Measurements from ENCODE around the gene PNCK.

PNCK gene

DNA sequence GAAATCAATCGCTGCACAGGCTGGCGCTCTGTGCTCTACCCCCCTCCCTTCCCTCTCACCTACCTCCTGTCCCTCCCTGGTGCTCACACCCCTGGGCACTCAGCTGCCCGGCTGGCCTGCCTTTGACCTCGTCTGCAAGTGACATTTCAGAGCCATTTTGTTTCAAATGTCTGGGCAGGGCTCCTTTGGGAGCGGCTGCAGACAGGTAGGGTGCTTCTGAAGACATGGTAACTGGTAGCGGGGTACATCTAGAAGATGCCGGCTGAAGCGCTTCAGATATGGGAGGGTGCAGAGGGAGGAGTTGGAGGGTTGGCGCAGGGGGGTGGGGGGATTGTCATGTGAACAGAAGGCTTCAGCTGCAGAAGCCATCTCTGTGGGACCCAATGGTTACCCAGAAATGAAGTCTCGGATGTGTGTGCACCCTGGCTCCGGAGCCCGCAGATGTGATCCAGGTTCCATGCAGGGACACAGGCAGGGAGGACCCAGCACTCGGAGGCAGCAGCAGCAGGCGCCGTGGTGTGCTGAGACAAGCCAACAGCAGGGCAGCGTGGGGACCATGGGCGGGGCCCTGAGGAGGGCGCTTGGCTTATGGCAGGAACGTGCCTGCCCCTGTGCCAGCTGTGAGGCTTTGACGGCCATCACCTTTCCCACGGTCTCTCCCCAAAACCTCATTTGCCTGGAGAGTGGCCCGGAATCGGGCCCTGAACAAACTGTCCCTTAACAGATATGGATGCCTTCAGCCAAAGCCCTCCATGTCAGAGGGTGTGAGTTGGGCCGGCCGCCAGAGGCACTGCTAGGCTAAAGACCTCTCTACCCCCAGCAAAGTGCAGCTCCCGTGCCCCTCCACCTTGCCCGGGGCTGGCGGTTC lies 34.2 kb downstream of the PNCK start:
- no peak for DNase-seq

DNA sequence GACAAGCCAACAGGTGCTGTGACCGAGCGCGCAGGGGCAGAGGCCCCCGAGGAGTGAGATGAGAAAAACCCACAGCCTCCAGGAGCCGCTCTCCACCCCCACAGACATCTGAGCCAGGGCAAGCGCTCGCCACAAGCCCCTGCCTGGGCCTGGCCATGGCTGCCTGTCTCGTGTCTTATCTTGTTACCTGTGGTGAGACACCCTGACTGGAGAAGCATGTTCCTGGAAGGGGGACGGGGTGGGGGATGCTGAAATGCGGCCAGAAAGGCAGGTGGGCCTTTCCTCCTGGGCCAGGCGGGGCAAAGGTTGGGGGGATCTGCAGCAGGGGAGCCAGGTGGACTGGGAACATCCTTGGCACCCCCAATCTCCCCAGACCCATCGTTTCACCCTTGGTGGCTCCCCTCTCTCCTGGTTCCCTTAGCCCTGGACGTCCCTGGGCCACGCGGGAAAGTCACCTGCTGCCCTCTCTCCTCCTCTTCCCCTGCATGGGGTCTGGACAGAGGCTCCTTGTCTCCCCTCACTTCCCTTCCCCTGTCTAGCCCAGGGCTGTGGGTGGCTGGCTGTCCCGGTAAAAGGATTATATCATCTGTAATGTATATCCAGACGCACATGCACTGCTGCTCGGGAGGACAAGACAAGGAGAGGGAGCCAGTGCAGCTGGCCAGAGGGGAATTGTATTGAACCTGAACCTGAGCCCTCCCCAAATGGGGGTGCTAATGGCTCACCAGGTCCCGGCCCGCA lies 35.0 kb downstream of the PNCK start:
- no peak for DNase-seq

DNA sequence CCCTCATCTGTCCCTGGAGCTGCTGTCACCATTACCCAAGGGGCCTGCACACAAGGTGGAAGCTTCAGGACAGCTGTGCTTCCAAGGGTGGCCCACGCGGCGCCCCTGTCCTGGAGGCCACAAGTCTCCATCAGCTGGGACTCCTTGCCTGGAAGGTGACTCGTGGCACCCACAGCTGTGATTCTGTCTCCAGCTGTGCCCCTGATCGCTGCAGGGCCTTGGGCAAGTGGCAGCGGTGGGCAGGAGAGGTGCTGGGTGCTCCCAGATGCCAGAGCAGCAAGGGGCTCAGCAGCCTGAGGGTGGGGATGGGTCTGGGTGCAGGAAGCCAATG lies 35.6 kb downstream of the PNCK start:
- no peak for DNase-seq

DNA sequence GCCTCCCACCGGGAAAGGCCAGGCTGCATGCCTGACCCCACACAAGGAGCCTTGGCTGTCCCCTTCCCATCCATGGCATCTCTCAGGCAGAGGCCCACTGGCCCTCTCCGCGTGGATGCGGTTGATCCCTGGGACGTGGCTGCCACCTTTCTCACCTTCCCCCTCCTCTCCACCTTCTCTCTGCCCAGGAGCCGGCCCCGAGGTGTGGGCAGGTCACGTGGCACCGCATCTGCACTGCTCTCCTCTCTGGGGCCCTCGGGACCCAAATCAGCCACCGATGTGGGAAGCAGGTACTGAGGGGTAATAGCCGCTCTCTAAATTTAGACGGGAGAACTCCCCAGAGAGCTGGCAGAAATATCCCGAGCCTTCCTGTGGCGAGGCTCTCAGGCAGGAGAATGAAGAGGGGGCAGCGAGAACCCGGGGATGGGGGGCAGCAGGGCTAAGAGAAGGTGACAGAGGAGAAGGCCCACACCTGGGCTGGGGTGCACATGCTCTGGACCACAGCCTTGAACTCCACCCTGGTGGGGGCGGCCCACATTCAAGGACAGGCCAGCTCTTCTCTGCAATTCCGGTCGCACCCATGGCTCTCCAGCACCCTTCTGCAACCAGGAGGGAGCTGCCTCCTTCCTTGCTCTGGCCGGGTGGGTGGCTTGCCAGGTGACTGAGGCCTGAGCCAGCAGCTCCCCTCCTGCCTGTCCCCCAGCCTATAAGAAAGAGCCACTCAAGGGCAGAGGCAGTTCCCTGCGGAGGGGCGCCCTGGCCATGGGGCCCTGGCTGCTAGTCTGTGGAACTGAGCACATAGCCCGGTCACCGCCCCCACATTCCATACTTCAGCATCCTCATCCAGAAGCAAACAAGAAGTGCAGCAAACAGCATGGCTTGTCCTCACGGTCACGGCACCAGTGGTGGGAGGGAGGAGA lies 36.2 kb downstream of the PNCK start:
- no peak for DNase-seq

DNA sequence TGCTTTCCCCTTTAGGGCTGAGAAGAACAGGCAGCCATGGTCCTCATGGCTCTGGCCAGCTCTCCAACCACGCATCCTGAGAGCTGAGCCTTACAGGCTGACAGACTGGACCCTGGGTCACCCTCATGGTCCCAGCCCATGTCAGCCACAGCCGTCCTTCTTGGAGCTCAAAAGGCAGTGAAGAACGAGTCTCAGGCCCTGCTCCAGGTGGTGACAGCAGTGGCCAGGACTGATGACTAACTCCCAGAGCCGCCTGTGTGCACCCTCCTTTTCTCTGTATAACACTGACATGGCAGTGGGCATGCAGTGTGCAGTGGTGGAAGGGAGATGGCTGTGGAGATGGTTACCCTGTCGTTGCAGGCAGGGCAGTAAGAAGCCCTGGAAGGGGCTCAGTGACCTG lies 36.9 kb downstream of the PNCK start:
- no peak for DNase-seq

DNA sequence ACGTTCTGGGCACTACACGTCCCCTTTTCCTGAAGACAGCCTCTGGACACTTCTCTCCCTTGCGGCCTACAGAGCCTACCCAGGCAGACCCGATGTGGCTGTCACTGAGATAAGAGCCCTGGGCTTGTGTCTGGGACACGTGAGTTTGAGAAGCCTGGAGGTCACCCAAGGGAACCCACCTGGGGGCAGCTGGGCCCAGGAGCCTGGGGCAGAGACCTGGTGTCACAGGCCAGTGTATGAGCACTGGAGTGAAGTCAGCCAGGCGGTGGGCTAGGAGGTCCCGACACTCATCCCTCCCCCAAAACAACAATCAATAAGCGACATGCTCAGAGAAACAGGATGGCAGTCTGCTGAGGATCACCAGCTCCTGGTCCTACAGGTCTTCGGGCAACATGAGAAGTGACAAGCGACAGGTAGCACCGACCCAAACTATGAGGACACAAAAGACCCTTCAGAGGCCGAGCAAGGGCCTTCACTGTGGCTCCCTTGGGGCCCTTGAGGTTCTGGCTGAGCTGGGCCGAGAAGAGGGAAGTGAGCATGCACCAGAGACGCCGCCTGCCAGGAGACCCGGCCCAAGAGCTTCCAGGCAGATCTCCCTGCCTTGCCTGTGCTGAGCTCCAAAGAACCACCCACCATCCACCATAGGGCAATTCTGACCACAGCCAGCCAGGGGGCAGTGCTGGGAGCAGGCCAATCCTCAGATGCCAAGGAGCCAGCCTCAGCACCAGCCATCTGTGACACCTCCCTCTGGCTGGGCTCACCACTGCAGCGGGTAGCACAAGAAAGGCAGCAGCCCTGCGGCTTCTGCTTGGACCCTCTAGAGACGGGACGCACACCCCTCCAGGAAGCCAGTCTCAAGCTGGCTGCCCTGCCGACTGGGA lies 37.6 kb downstream of the PNCK start:
- peak; percentile 41 for DNase-seq

DNA sequence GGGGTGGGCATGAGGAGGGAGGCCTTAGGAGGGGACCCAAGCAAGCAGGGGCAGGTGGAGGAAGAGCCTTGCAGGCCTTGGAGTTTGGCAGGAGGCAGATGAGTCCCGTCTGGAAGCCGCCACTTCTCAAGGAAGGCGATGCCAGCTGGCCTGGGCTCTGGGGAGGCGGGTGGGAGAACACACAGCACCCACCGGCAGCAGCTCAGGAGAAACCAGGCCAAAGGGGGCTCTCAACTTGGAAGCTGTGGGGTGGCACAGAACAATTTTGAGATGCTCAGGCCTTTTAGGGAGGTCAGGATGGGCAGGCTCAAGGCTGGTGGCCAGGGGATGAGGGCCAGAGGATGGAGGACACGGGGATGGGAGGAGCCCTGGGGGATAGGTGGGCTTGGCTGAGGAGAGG lies 38.2 kb downstream of the PNCK start:
- no peak for DNase-seq

DNA sequence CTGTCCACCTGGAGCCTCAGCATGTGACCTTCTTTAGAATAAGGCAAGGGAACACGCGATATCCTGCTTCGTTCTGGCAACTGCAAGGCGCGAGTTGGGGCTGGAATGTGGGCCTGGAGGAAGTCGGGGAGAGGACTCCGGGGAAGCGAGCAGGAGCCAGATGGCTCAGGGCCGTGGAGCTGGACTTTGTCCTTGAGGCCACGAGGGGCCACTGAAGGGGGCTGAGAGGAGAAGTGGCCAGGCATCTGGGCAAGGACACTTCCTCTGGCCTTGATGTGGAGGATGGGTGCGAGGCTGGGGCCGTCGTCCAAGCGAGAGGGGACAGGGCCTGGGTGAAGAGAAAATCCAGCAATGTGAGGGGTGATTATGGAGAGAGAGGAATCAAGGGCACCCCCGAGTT lies 38.8 kb downstream of the PNCK start:
- no peak for DNase-seq

DNA sequence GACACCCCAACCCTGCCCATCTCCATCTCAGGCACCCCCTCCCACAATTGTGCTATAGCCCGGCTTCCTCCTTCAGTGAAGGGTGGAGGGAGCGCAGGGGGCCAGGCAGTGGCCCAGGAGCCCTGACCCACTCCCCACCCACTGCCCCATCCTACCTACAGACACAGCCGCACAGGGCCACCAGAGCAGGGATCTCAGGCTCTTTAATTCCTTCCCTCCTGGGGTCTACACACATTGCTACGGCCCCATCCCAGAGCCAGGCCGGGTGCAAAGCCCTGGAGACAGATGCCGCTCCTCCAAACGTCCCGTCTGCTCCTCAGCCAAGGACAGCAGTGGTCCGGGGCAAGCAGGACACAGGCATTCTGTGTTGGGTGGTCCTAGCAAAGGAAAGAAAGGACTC lies 39.4 kb downstream of the PNCK start:
- no peak for DNase-seq

DNA sequence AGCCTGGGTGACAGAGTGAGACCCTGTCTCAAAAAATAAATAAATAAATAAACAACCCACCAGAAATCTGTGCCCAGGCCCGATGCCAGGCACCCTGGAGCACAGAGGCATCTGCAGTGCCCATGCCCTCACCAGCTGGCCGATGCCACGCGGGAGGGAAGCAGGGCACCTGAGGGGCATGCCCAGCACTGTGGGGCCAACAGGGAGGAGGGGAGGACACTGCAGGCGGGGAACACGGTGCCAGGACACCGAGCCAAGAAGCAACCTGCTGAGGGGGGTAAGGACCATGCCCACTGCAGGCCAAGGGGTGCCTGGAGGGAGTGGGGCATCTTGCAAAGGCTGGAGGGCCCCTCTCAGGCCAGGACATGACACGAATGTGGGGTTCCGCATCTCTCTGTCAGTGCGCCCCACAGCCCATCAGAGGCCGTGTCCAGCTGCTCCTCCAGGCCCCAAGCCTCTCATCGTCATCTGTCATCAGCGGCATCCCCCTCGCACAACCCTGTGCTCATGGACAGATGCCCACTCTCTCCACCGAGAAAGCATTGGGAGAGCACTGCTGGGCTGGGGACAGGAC lies 39.9 kb downstream of the PNCK start:
- DNase-seq = no peak

DNA sequence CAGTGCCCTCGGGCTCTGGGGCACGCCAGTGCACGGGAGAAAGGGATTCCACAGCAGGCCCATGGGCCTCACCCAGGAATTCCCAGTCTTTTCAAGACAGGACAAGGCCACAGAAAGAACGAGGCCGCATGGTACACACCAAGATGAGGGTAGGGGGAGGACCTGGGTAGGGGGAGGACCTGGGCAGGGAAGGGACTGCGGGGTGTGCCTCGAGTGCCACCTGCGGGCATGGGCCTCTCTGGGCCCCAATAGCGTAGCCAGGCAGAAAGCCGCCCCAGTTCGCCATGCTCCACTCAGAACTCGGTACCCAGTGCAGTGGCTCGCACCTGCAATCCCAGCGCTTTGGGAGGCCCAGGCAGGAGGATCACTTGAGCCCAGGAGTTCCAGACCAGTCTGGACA lies 40.6 kb downstream of the PNCK start:
- DNase-seq = no peak

DNA sequence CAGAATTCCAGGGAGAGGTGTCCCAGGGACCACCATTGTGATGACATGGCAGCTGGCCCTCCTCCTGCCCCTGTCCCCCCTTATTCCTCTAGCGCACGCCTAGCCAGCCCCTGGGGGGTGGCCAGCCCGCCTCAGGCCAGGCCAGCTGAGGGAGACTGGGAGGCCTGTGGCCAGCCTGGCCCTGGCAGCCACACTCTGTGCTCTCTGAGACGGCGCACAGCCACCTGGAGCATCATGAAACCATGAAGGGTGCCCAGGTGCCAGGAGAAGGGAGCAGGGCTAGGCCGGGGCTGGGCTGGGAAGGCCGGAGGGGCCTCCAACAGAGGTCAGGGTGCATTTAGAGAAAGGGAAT lies 41.0 kb downstream of the PNCK start:
- DNase-seq = no peak

DNA sequence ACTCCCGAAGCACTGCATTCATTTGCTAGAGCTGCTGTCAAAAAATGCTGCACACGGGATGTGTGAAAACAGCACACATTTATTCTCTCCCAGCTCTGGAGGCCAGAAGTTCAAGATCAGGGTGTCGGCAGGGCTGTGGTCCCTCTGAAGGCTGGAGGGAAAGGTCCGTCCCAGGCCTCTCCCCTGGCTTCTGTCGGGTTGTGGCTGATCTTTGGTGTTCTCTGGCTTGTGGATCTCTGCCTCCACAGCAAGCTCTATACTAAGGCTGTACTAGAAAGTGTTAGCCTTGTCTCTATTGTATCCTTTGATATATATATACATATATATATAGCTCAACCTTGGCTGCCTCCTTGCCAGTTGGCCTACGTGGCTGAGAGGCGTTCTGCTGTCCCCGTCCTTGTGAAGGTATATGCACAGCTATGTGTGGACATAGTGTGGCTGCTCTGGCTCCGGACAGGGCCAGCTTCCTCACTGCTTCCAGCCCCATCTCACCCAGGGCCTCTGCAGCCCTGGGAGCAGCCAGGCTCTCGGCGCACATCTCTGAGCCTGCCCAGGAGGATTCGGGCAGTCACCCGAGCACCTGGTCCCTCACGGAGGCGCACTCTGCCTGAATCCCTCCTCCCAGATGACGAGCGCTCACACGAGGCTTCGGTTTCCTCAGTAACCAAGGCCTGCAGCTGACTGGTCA lies 41.6 kb downstream of the PNCK start:
- no peak for DNase-seq

DNA sequence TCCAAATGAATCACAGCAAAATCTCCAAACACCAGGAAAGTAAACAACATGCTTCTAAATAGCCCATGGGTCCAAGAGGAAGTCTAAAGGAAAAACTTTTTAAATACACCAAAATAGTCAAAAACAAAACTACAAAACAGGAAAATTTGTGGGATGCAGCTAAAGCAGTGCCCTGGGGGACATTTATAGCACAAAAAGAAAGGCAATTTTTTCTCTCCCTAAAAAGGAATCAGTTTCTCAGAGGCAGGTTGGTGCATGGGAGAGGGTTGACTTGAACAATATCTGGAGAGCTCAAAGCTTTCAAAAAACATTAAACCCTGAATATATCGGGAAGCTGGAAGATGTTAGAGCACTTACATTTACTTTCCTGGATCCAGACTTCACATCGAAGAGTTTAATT lies 42.3 kb downstream of the PNCK start:
- no peak for DNase-seq

DNA sequence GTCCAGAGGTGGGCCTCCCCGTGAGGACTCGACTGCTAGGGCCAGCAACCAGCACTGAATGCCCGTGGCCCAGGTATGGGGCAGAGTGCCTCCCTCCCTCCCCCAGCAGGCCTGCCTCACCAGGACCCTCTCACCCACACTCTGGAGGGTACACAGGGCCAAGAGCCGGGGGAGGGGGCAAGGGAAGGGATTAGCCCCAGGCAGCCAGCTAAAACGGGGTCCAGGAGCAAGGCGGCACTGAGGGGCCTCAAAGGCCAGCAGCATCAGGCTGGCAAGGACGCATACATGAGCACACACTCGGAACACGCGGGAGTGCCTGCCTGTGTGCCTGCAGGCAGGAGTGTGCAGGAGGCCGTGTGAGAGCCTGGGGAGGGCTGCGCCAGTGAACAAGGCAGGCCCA lies 44.9 kb downstream of the PNCK start:
- no peak for DNase-seq

DNA sequence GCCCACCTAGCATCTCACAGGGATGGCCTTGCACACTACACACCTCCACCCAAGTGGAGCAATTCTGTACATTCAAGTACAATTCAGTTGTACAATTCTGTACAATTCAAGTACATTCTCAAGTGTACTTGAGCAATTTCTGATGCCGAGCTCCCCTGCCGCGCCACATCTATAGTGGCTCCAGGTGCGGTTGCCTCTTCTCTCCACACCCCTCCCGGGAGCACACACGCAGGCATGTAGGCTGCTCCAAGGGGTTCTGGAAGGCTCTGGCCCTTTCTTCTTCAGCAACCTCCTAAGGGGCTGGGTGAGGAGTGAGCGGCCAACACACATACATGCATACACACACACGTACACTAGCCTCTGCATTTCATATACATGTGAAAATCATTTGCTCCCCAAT lies 45.5 kb downstream of the PNCK start:
- DNase-seq = no peak

DNA sequence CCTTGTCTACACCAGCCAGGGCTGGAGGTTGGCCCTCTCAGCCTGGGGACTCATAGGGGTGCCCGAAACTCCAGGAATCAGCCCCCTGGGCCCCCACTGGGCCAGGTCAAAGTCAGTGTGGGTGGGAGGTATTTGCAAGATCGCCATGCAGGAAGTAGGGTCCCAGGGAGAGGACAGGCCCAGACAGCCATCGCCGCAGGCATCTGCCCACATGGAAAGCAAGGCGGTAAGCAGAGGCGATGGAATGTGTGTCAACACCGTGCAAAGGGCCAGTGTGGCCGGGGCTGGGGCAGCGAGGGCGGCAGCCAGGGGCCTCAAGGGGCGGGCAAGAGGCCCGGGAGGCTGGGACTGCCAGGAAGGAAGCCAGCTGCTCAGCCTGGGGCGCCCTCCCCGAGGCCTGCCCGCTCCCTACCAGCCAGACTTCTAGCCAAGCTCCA lies 45.9 kb downstream of the PNCK start:
- no peak for DNase-seq

DNA sequence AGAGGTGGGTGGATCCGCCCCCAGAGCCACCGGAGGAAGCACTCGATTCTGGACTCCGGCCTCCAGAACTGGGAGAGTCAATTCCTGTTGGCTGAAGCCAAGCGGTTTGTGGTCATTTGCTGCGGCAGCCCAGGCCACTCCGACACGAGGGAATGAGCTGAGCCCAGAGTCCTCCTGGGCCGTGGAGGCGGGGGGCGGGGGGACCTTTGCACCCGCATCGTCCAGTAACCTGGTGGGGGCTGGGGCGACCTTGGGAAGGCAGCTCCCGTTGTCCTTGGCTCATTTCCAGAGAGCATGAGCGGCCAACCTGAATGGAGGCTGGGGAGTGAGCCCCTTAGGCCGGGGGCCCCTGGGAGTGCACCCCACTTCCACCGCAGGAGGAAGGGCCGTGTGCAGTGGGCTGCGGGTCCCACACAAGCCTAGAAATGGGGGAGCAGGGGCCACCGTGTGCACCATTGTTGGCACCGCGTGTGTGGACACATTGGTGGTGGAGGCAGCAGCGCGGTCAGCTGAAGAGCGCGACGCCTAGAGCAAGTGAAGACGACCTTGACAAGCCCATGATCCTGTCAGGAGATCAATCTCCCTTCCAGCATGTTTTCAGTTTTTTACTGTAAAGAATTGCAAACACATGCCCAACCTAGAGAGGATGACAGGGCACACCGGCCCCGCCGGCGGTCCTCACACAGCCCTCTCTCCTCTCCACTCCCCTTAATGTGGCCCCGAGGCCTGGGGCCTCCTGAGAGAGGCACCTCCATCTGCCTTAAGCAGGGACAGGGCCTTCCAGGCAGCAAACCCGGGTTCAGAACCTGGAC lies 46.5 kb downstream of the PNCK start:
- no peak for DNase-seq

DNA sequence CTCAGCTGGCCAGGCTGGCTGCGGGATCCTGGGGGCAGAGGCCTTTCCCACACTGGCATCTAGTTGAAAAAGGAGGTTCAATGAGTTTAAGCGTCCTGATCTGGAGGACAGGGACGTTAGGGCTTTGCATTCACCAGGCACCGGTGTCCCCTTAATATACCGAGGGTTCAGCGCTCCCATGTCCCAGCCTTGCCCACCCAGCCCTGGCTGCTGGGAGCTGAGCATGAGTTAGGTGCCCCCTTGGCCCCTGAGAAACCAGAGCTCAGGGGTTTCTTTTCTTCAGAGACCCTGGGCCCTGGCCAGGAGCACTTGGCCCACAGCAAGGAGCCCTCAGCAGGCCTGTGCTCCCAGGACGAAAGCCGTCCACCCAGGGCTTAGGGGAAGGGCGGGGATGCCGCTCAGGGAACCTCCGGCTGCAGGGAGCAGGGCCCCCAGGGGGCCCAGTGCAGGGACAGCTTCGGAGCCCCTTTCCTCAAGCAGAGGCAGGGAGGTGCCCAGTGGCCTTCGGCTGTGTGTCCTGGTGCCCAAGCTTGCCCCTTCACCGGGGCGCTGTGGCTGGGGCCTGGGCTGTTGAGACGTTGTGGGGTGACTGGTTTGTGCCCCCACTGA lies 47.5 kb downstream of the PNCK start:
- DNase-seq = no peak

Measured in activated CD4-positive, alpha-beta T cell treated with anti-CD3 and anti-CD28 coated beads, Interleukin-2, amount 50 U/mL, for 16 hours (primary cell).